PC-9 (cell line): ENCODE measurements around the gene SYNGR2. TPM values are rescaled to one million over a fixed set of nuclear protein-coding genes. Genes with fewer than 3 reads are reported as not detected.

Experiments used
- BruUV-seq: library from RNA; stranded (reverse); fragments of 400-500 nt; replicated peaks from 2 replicates; lab custom pipeline; 2021; lab: Mats Ljungman, UMichigan
- CTCF ChIA-PET: fragments of 300-600 bp; sonication (Branson Sonifier 250); formaldehyde crosslinking; loops from one replicate; lab custom pipeline; 2022; ENCODE audit warnings: antibody characterized with exemption; lab: Charles Lee
- POLR2A ChIA-PET: fragments of 300-600 bp; sonication (Branson Sonifier 250); formaldehyde crosslinking; loops from one replicate; lab custom pipeline; 2022; ENCODE audit warnings: antibody characterized with exemption; ENCODE audit not compliant: unreplicated experiment; lab: Charles Lee
- DNase-seq, 2 experiments: peaks; one replicate each; pipeline versions ENCODE4 v3.0.0 to v3.0.0-alpha.2; 2015 to 2022; ENCODE audit warnings: mixed read lengths in 1 of 2
- H2AFZ ChIP-seq: fragments of 200-600 bp; sonication (generic); 2 replicates; pipeline ENCODE4 v1.8.1; 2017; ENCODE audit warnings: antibody characterized with exemption
- H3F3A ChIP-seq: fragments of 200-600 bp; sonication (generic); 2 replicates; pipeline ENCODE4 v1.8.1; 2017; ENCODE audit warnings: antibody characterized with exemption, mild to moderate bottlenecking, low read depth; ENCODE audit not compliant: insufficient read depth
- H3K27ac ChIP-seq: fragments of 200-600 bp; sonication (generic); 2 replicates; pipeline ENCODE4 v1.6.1; 2016; ENCODE audit warnings: mixed run types
- H3K27me3 ChIP-seq: fragments of 200-600 bp; sonication (generic); 2 replicates; pipeline ENCODE4 v1.6.1; 2016; ENCODE audit warnings: low read depth, mixed run types; ENCODE audit not compliant: insufficient read depth
- H3K36me3 ChIP-seq: fragments of 200-600 bp; sonication (generic); 2 replicates; pipeline ENCODE4 v1.6.1; 2016; ENCODE audit warnings: low read depth, mixed run types
- H3K4me1 ChIP-seq: fragments of 200-600 bp; sonication (generic); replicated peaks from 2 replicates; pipeline ENCODE4 v1.6.1; 2016; ENCODE audit warnings: mixed run types; ENCODE audit not compliant: insufficient read depth
- H3K4me2 ChIP-seq: fragments of 200-600 bp; sonication (generic); 2 replicates; pipeline ENCODE4 v1.6.1; 2017; ENCODE audit warnings: mixed run types
- H3K4me3 ChIP-seq: fragments of 200-600 bp; sonication (generic); 2 replicates; pipeline ENCODE4 v1.6.1; 2016; ENCODE audit warnings: mixed run types
- H3K79me2 ChIP-seq: fragments of 200-600 bp; sonication (generic); 2 replicates; pipeline ENCODE4 v1.6.1; 2017; ENCODE audit warnings: low read depth, mixed run types
- H3K9me2 ChIP-seq: fragments of 200-600 bp; sonication (generic); 2 replicates; pipeline ENCODE4 v1.8.1; 2017; ENCODE audit warnings: mild to moderate bottlenecking; ENCODE audit not compliant: insufficient read depth
- H3K9me3 ChIP-seq: fragments of 200-600 bp; sonication (generic); 2 replicates; pipeline ENCODE4 v1.8.1; 2016; ENCODE audit warnings: low read depth; ENCODE audit not compliant: insufficient read depth
- H4K20me1 ChIP-seq: fragments of 200-600 bp; sonication (generic); 2 replicates; pipeline ENCODE4 v1.8.1; 2017; ENCODE audit not compliant: insufficient read depth
- CTCF ChIP-seq: fragments of 200-600 bp; sonication (generic); conservative IDR thresholded peaks from 2 replicates; pipeline ENCODE4 v1.6.1; 2017; ENCODE audit warnings: mixed run types, antibody characterized with exemption, mild to moderate bottlenecking, moderate library complexity
- EZH2 ChIP-seq: fragments of 200-600 bp; sonication (generic); IDR thresholded peaks from 2 replicates; pipeline ENCODE4 v1.8.0; 2017; ENCODE audit warnings: antibody characterized with exemption, low read depth
- intact Hi-C: fragments of 100-400 bp; cut with micrococcal nuclease; formaldehyde crosslinking; loops from one replicate; pipeline ENCODE4 v1.10.0; 2022; ENCODE audit not compliant: unreplicated experiment
- total RNA-seq: library from RNA; stranded (reverse); gene quantifications from 2 replicates; pipeline ENCODE4 v1.2.3, GENCODE V29; 2021

The SYNGR2 gene
- total RNA-seq, 1 experiment from 2014 or later: 91.9 TPM

- no peaks in the 10 kb centered on the region for H3K79me2 ChIP-seq
- no peaks in the 10 kb centered on the region for H3K36me3 ChIP-seq
- H3K4me3 ChIP-seq: peak overlapping the region; percentile 23; the same call in 1 of the 2 replicates
- CTCF ChIA-PET: interaction anchor here (0.6 to 0.7 kb wide), 3 partner anchors 93 to 1576 kb away, joined by 9 to 19 read pairs (median 18); no protein-coding TSS in a partner anchor
- peaks cover 53% of the 10 kb centered on the region for H3K4me1 ChIP-seq
- intact Hi-C loops: loop anchor here (1.0 kb wide), 2 partner anchors 28 to 46 kb away; partner anchors contain the start of genes AFMID and TK1
- H2AFZ ChIP-seq: no peak overlapping the region
- no peaks in the 10 kb centered on the region for H3K9me3 ChIP-seq
- H3K27ac ChIP-seq: peak overlapping the region; percentile 77
- H3F3A ChIP-seq: peaks cover 54% of the 10 kb centered on the region; the same call in 1 of the 2 replicates
- no peak for DNase-seq
- TF ChIP-seq EZH2 (no peak), CTCF (no peak)
- H3K9me2 ChIP-seq: no peaks in the 10 kb centered on the region
- POLR2A ChIA-PET: interaction anchor here (0.6 kb wide), 2 partner anchors 8 to 35 kb away, joined by 19 to 37 read pairs; no protein-coding TSS in a partner anchor
- H4K20me1 ChIP-seq: no peaks in the 10 kb centered on the region
- H3K4me2 ChIP-seq: peak overlapping the region; percentile 87
- BruUV-seq: no TSS peak
- no peaks in the 10 kb centered on the region for H3K27me3 ChIP-seq
Measured at GRCh38 chr17:78141437-78142118, 26.8 kb upstream of the SYNGR2 start.

- POLR2A ChIA-PET: interaction anchor here (0.5 to 0.6 kb wide), 5 partner anchors 8 to 136 kb away, joined by 3 to 37 read pairs (median 3); partner anchors contain the start of gene TMC6
- CTCF ChIA-PET: interaction anchor here (0.6 to 0.7 kb wide), 4 partner anchors 14 to 1575 kb away, joined by 4 to 19 read pairs (median 14); no protein-coding TSS in a partner anchor
- Histone ChIP-seq H3K4me3 (no peak overlapping the region), H4K20me1 (no peaks in the 10 kb centered on the region), H3F3A (peaks cover 54% of the 10 kb centered on the region; the same call in 1 of the 2 replicates), H2AFZ (no peak overlapping the region), H3K27ac (peak overlapping the region; percentile 77), H3K4me1 (peaks cover 53% of the 10 kb centered on the region), H3K9me2 (no peaks in the 10 kb centered on the region), H3K4me2 (peak overlapping the region; percentile 87), H3K79me2 (no peaks in the 10 kb centered on the region), H3K36me3 (no peaks in the 10 kb centered on the region), H3K9me3 (no peaks in the 10 kb centered on the region), H3K27me3 (no peaks in the 10 kb centered on the region)
- TF ChIP-seq CTCF: no peak
- TF ChIP-seq EZH2: no peak
- no TSS peak for BruUV-seq
- DNase-seq: peak; percentile 88 to 95
- intact Hi-C loops: loop anchor here (1.0 kb wide), 2 partner anchors 27 to 45 kb away; partner anchors contain the start of genes AFMID and TK1
Measured at GRCh38 chr17:78142119-78142861, 26.1 kb upstream of the SYNGR2 start.
